ENCODE results near the gene PGAP6.

- no peak for TF ChIP-seq CTCF (IDR thresholded peaks at IDR 0.05)
- TF ChIP-seq POLR2A (IDR thresholded peaks at IDR 0.05), result no peak
- TF ChIP-seq POLR2AphosphoS5 (IDR thresholded peaks at IDR 0.05), result no peak
Observed at GRCh38 chr16:353404-354290, 28.1 kb downstream of the PGAP6 start.
